IMR-90 (cell line): ENCODE data around the gene EPHA2. TPM values are rescaled to one million over a fixed set of nuclear protein-coding genes. Genes with fewer than 3 reads are reported as not detected.

ENCODE experiments used
- ATAC-seq: fragments of 200-7000 bp; cut with Tn5 transposase; 2 replicates; pipeline ENCODE4 v1.9.1; 2020; ENCODE audit warnings: low read depth, mild to moderate bottlenecking, moderate library complexity
- BruUV-seq: library from RNA; stranded (reverse); fragments of 400-500 nt; replicated peaks from 2 replicates; lab custom pipeline; 2021; lab: Mats Ljungman, UMichigan
- CTCF ChIA-PET: fragments of 300-600 bp; formaldehyde crosslinking; extraction: SDS; loops from one replicate; lab custom pipeline; 2021; ENCODE audit warnings: antibody characterized with exemption; lab: Yijun Ruan, JAX
- POLR2A ChIA-PET: fragments of 300-600 bp; sonication (Branson Sonifier 250); formaldehyde crosslinking; loops from one replicate; lab custom pipeline; 2022; ENCODE audit warnings: antibody characterized with exemption; ENCODE audit not compliant: unreplicated experiment; lab: Charles Lee
- DNase-seq: peaks from one replicate; pipeline ENCODE4 v3.0.0; 2013
- H2AFZ ChIP-seq: replicated peaks from 2 replicates; pipeline ENCODE3; 2013; ENCODE audit warnings: low read length, mild to moderate bottlenecking; ENCODE audit not compliant: poor library complexity
- H2AK5ac ChIP-seq: 2 replicates; pipeline ENCODE4 v1.6.1; 2013; ENCODE audit warnings: low read depth, low read length, inconsistent platforms
- H2AK9ac ChIP-seq: replicated peaks from 2 replicates; pipeline ENCODE3; 2013; ENCODE audit warnings: mild to moderate bottlenecking, low read depth, low read length, moderate library complexity; ENCODE audit not compliant: poor library complexity
- H2BK120ac ChIP-seq: 2 replicates; pipeline ENCODE4 v1.6.1; 2013; ENCODE audit warnings: low read depth, low read length, inconsistent platforms
- H2BK15ac ChIP-seq: 3 replicates; pipeline ENCODE4 v1.6.1; 2013; ENCODE audit warnings: low read depth, low read length, inconsistent platforms
- H2BK20ac ChIP-seq: 2 replicates; pipeline ENCODE4 v1.6.1; 2013; ENCODE audit warnings: low read depth, mild to moderate bottlenecking, inconsistent platforms, low read length, moderate library complexity
- H2BK5ac ChIP-seq: 2 replicates; pipeline ENCODE4 v1.6.1; 2013; ENCODE audit warnings: mild to moderate bottlenecking, low read depth, low read length, inconsistent platforms; ENCODE audit not compliant: poor library complexity, severe bottlenecking
- H3K14ac ChIP-seq: replicated peaks from 2 replicates; pipeline ENCODE4 v1.6.1; 2013; ENCODE audit warnings: low read depth, low read length, inconsistent platforms
- H3K18ac ChIP-seq: 2 replicates; pipeline ENCODE4 v1.6.1; 2013; ENCODE audit warnings: low read depth, low read length, control low read depth
- H3K23ac ChIP-seq: 2 replicates; pipeline ENCODE4 v1.6.1; 2013; ENCODE audit warnings: low read depth, low read length, inconsistent platforms
- H3K27ac ChIP-seq: 2 replicates; pipeline ENCODE4 v1.5.1; 2013; ENCODE audit warnings: mild to moderate bottlenecking, control low read depth, low read length; ENCODE audit not compliant: insufficient read depth
- H3K27me3 ChIP-seq: 2 replicates; pipeline ENCODE4 v1.6.1; 2013; ENCODE audit warnings: low read length; ENCODE audit not compliant: control insufficient read depth, insufficient read depth
- H3K36me3 ChIP-seq: 2 replicates; pipeline ENCODE4 v1.6.1; 2013; ENCODE audit warnings: low read length, mixed read lengths; ENCODE audit not compliant: control insufficient read depth, insufficient read depth
- H3K4ac ChIP-seq: 2 replicates; pipeline ENCODE4 v1.6.1; 2013; ENCODE audit warnings: low read depth, low read length, inconsistent platforms
- H3K4me1 ChIP-seq: 2 replicates; pipeline ENCODE4 v1.6.1; 2013; ENCODE audit warnings: low read length, mixed read lengths; ENCODE audit not compliant: control insufficient read depth, insufficient read depth
- H3K4me2 ChIP-seq: 2 replicates; pipeline ENCODE4 v1.6.1; 2013; ENCODE audit warnings: low read depth, mild to moderate bottlenecking, control low read depth, low read length, moderate library complexity
- H3K4me3 ChIP-seq: 2 replicates; pipeline ENCODE4 v1.5.1; 2013; ENCODE audit warnings: low read depth, mild to moderate bottlenecking, control low read depth, low read length, moderate library complexity; ENCODE audit not compliant: insufficient read depth
- H3K56ac ChIP-seq: 2 replicates; pipeline ENCODE4 v1.6.1; 2013; ENCODE audit warnings: low read length, inconsistent platforms; ENCODE audit not compliant: insufficient read depth; ENCODE audit errors: extremely low read depth
- H3K79me1 ChIP-seq, 2 experiments: 2 replicates each; pipeline ENCODE4 v1.6.1; 2013; ENCODE audit warnings: low read length in 2 of 2, inconsistent platforms in 1 of 2, low read depth in 1 of 2
- H3K9ac ChIP-seq: 2 replicates; pipeline ENCODE4 v1.6.1; 2013; ENCODE audit warnings: low read depth, low read length, control low read depth
- H3K9me1 ChIP-seq: 2 replicates; pipeline ENCODE4 v1.6.1; 2013; ENCODE audit warnings: low read length, inconsistent platforms; ENCODE audit not compliant: insufficient read depth
- H3K9me3 ChIP-seq: 2 replicates; pipeline ENCODE4 v1.6.1; 2013; ENCODE audit warnings: low read length; ENCODE audit not compliant: control insufficient read depth, insufficient read depth
- H4K20me1 ChIP-seq: 2 replicates; pipeline ENCODE4 v1.6.1; 2013; ENCODE audit warnings: low read length, inconsistent platforms; ENCODE audit not compliant: insufficient read depth
- H4K5ac ChIP-seq: 2 replicates; pipeline ENCODE4 v1.6.1; 2013; ENCODE audit warnings: mild to moderate bottlenecking, low read depth, low read length, control low read depth
- H4K8ac ChIP-seq, 2 experiments: 2 replicates each; pipeline ENCODE4 v1.6.1; 2013; ENCODE audit warnings: low read depth in 2 of 2, low read length in 2 of 2, control low read depth in 1 of 2, inconsistent platforms in 1 of 2
- H4K91ac ChIP-seq: 2 replicates; pipeline ENCODE4 v1.6.1; 2013; ENCODE audit warnings: low read depth, low read length, inconsistent platforms; ENCODE audit not compliant: insufficient read depth
- BHLHE40 ChIP-seq: fragments of 150-350 bp; IDR thresholded peaks from 2 replicates; pipeline ENCODE4 v1.6.1; 2016; ENCODE audit warnings: mild to moderate bottlenecking, low read depth, low read length
- MAFK ChIP-seq: IDR thresholded peaks from 2 replicates; pipeline ENCODE4 v1.6.1; 2012; ENCODE audit warnings: low read depth, low read length, improper control_type of control experiment
- RAD21 ChIP-seq: IDR thresholded peaks from 2 replicates; pipeline ENCODE4 v1.6.1; 2012; ENCODE audit warnings: low read length, improper control_type of control experiment
- WGBS, 2 experiments: methylation state at CpG; one replicate each; pipeline versions ENCODE4 v1.1.5 to v1.1.7; 2013; ENCODE audit warnings: missing lambda C conversion rate in 2 of 2; ENCODE audit not compliant: insufficient read length in 1 of 2; ENCODE audit errors: extremely low coverage in 2 of 2; 5-methylcytosine and 5-hydroxymethylcytosine counted together
- dilution Hi-C: fragments of 300-500 bp; cut with HindIII; formaldehyde crosslinking; loops from one replicate; pipeline ENCODE4 v1.14.3; 2018; ENCODE audit warnings: low sequenced_read_pairs; ENCODE audit not compliant: unreplicated experiment
- in situ Hi-C: fragments of 300-500 bp; cut with MboI; formaldehyde crosslinking; loops from 3 replicates; pipeline ENCODE4 v1.14.3; 2019; ENCODE audit warnings: low sequenced_read_pairs, inconsistent platforms, mixed read lengths
- intact Hi-C: fragments of 100-400 bp; cut with micrococcal nuclease; formaldehyde crosslinking; loops from 2 replicates; pipeline ENCODE4 v1.10.0; 2022
- polyA plus RNA-seq, 3 experiments: library from polyadenylated mRNA; depleted of rRNA; stranded (reverse); fragments of >200 nt; gene quantifications; 2 replicates each; pipeline ENCODE4 v1.2.3, GENCODE V29; 2012; ENCODE audit warnings: low replicate concordance in 1 of 3
- total RNA-seq: library from RNA; depleted of rRNA; stranded (reverse); fragments of >200 nt; gene quantifications from 2 replicates; pipeline ENCODE4 v1.2.3, GENCODE V29; 2012

Gene EPHA2
- total and polyA plus RNA-seq, 2 of the 4 experiments (the other 2 are of a cell fraction), result 24.0 to 72.6 TPM

- H4K91ac ChIP-seq, result peak overlapping the region; percentile 98
- peak overlapping the region; percentile 90 to 97; a peak in 3 of 4 replicates for H4K8ac ChIP-seq
- H2AK5ac ChIP-seq, result peak overlapping the region; percentile 99
- H3K36me3 ChIP-seq, result peaks cover 41% of the 10 kb centered on the region
- intact Hi-C loops, result no loop called here
- H2BK120ac ChIP-seq, result peak overlapping the region; percentile 86
- H3K23ac ChIP-seq, result peak overlapping the region; percentile 97
- H2BK5ac ChIP-seq, result peak overlapping the region; percentile 99
- peak overlapping the region; percentile 95 for H3K18ac ChIP-seq
- H3K14ac ChIP-seq, result peak overlapping the region; percentile 68
- peak overlapping the region; percentile 91 for H2BK20ac ChIP-seq
- BruUV-seq, result no TSS peak
- peak overlapping the region; percentile 56 for H3K4me2 ChIP-seq
- peaks cover 30% of the 10 kb centered on the region for H3K9me1 ChIP-seq
- ATAC-seq (peak; percentile 12), DNase-seq (peak; percentile 63)
- no peaks in the 10 kb centered on the region for H3K9me3 ChIP-seq
- no peak for TF ChIP-seq MAFK
- TF ChIP-seq BHLHE40, result peak; percentile 74; the same call in 1 of the 2 replicates
- TF ChIP-seq RAD21, result peak; percentile 21; the same call in 1 of the 2 replicates
- peaks cover 14 to 75% of the 10 kb centered on the region in 2 experiments; a peak in 3 of 4 replicates for H3K79me1 ChIP-seq
- ChIA-PET POLR2A (interaction anchor here (0.9 kb wide), 1 partner anchor 29 kb away, joined by 3 read pairs; no protein-coding TSS in a partner anchor), CTCF (interaction anchor here (0.6 to 1.0 kb wide), 2 partner anchors 29 to 68 kb away, joined by 3 read pairs; no protein-coding TSS in a partner anchor)
- H3K9ac ChIP-seq, result peak overlapping the region; percentile 63
- H4K20me1 ChIP-seq, result peaks cover 16% of the 10 kb centered on the region
- H3K27me3 ChIP-seq, result no peaks in the 10 kb centered on the region
- peak overlapping the region; percentile 99 for H4K5ac ChIP-seq
- peak overlapping the region; percentile 69 for H2AFZ ChIP-seq
- no peak overlapping the region for H3K4me3 ChIP-seq
- WGBS, 2 experiments, result 40% methylated on average over 2 of the region's 9 CpGs; no CpG with 5 or more reads in 1 of the 2 experiments
- dilution Hi-C loops, result no loop called here
- H3K4ac ChIP-seq, result peak overlapping the region; percentile 95
- H3K4me1 ChIP-seq, result peaks cover 47% of the 10 kb centered on the region
- peak overlapping the region; percentile 88 for H2AK9ac ChIP-seq
- H3K56ac ChIP-seq, result 0 out of 2 replicates have a peak overlapping the region, but pooled peaks have one; percentile 1
- peak overlapping the region; percentile 96 for H2BK15ac ChIP-seq
- peak overlapping the region; percentile 96 for H3K27ac ChIP-seq
- in situ Hi-C loops, result no loop called here
Observed at GRCh38 chr1:16151196-16151994, 4.5 kb downstream of the EPHA2 start.
